Stimulated activated CD4-positive, alpha-beta T cell treated with anti-CD3 and anti-CD28 coated beads, Interleukin-15, amount 100 ng/mL, for 24 hours (primary cell): ENCODE data around the gene FAM98B.

ENCODE experiments used
- DNase-seq: peaks from one replicate; pipeline ENCODE4 v3.0.0-alpha.2; 2020

FAM98B gene

GRCh38 chr15:38461066-38461833 is 7.3 kb downstream of the FAM98B start:
- no peak for DNase-seq

- DNase-seq, result no peak
Measured at GRCh38 chr15:38463893-38464292, 10.0 kb downstream of the FAM98B start.

- no peak for DNase-seq
Measured at GRCh38 chr15:38464675-38465074, 10.7 kb downstream of the FAM98B start.

GRCh38 chr15:38470816-38471215 is 16.9 kb downstream of the FAM98B start:
- DNase-seq, result no peak

- no peak for DNase-seq
Measured at GRCh38 chr15:38471974-38472373, 18.0 kb downstream of the FAM98B start.

GRCh38 chr15:38474155-38474757 is 20.3 kb downstream of the FAM98B start:
- no peak for DNase-seq

- no peak for DNase-seq
Measured at GRCh38 chr15:38475361-38475760, 21.4 kb downstream of the FAM98B start.

- DNase-seq, result no peak
Measured at GRCh38 chr15:38476120-38476519, 22.2 kb downstream of the FAM98B start.

GRCh38 chr15:38477637-38478036 is 23.7 kb downstream of the FAM98B start:
- DNase-seq, result no peak

GRCh38 chr15:38479266-38479665 is 25.3 kb downstream of the FAM98B start:
- DNase-seq, result no peak

- no peak for DNase-seq
Measured at GRCh38 chr15:38479756-38480155, 25.8 kb downstream of the FAM98B start.

- DNase-seq, result no peak
Measured at GRCh38 chr15:38481113-38481512, 27.2 kb downstream of the FAM98B start.

GRCh38 chr15:38481761-38482160 is 27.8 kb downstream of the FAM98B start:
- DNase-seq, result no peak

- no peak for DNase-seq
Measured at GRCh38 chr15:38482572-38482971, 28.6 kb downstream of the FAM98B start.

GRCh38 chr15:38486936-38487335 is 33.0 kb downstream of the FAM98B start:
- no peak for DNase-seq

GRCh38 chr15:38487378-38487777 is 33.5 kb downstream of the FAM98B start:
- no peak for DNase-seq

- no peak for DNase-seq
Measured at GRCh38 chr15:38490242-38490922, 36.5 kb downstream of the FAM98B start.

- no peak for DNase-seq
Measured at GRCh38 chr15:38496151-38496550, 42.2 kb downstream of the FAM98B start.

GRCh38 chr15:38499651-38500050 is 45.7 kb downstream of the FAM98B start:
- no peak for DNase-seq

- no peak for DNase-seq
Measured at GRCh38 chr15:38503496-38503895, 49.6 kb downstream of the FAM98B start.

GRCh38 chr15:38504680-38505467 is 50.9 kb downstream of the FAM98B start:
- no peak for DNase-seq

GRCh38 chr15:38506997-38507396 is 53.1 kb downstream of the FAM98B start:
- DNase-seq, result no peak

GRCh38 chr15:38507570-38507969 is 53.6 kb downstream of the FAM98B start:
- DNase-seq, result no peak
